Measurements from ENCODE around the gene RASIP1. TPM values are rescaled to one million over a fixed set of nuclear protein-coding genes. Genes with fewer than 3 reads are reported as not detected.
"Not testable (repeated sequence)": the region's sequence is repeated elsewhere in the genome, so short reads cannot be mapped to it uniquely, and the experiment has no call there.

The RASIP1 gene
- polyA plus RNA-seq, 2 of the 4 experiments (the other 2 are of a cell fraction) = 0.36 to 0.40 TPM

DNA sequence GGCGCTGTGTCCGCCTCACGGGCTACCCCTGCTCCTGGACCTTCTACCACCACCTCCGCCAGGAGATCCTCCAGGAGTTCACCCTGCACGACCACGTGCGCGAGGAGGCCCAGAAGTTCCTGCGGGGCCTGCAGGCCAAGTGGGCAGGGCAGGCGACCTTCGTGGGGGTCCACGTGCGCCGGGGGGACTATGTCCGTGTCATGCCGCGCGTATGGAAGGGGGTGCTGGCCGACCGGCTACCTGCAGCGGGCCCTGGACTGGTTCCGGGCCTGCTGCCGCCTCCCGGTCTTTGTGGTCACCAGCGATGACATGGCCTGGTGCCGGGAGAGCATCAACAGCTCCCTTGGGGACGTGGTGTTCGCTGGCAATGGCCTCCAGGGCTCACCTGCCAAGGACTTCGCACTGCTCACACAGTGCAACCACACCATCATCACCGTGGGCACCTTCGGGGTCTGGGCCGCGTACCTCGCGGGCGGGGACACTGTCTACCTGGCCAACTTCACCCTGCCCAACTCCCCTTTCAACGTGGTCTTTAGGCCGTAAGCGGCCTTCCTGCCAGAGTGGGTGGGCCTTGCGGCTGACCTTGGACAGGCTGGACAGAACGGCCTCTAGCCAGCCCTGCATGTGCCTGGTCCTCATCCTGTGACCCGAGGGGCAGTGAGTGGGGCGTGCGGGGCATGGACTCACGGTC lies 59.8 kb downstream of the RASIP1 start:
- H3K9me3 ChIP-seq = no peaks in the 10 kb centered on the region
- 87% methylated on average over 43 of the region's 45 CpGs for WGBS (ENCODE audit: missing lambda C conversion rate)
- DNase-seq (ENCODE audit: low read depth in 1 of 2, low spot score in 1 of 2) (no peak), ATAC-seq (no peak), FAIRE-seq (no peak)
- H3K4me1 ChIP-seq = peaks cover 8% of the 10 kb centered on the region
- no peak overlapping the region for H3K4me3 ChIP-seq
- ChIA-PET POLR2A (no interaction called here), CTCF (interaction anchor here (0.6 to 1.4 kb wide), 4 partner anchors 26 to 161 kb away, joined by 3 to 4 read pairs (median 3); no protein-coding TSS in a partner anchor)
- no peak overlapping the region for H3K4me2 ChIP-seq
- H3K27ac ChIP-seq = no peak overlapping the region
- TF ChIP-seq SREBF2 (IDR thresholded peaks at IDR 0.05) = no peak
- no peak for TF ChIP-seq SMC3 (IDR thresholded peaks at IDR 0.05)
- TF ChIP-seq CHD2 (IDR thresholded peaks at IDR 0.05; ENCODE audit: low read length, partially characterized antibody) = no peak
- TF ChIP-seq PBX3 (IDR thresholded peaks at IDR 0.05) = no peak
- TF ChIP-seq ZFP36 (IDR thresholded peaks at IDR 0.05; ENCODE audit: borderline replicate concordance, partially characterized antibody) = no peak
- TF ChIP-seq TFCP2L1 (CRISPR knock-in tag; IDR thresholded peaks at IDR 0.05) = no peak
- no peak for TF ChIP-seq HEYL (CRISPR knock-in tag; IDR thresholded peaks at IDR 0.05)
- TF ChIP-seq NPAS2 (CRISPR knock-in tag; IDR thresholded peaks at IDR 0.05; ENCODE audit: borderline replicate concordance) = no peak
- no peak for TF ChIP-seq KDM5A (IDR thresholded peaks at IDR 0.05)
- no peak for TF ChIP-seq POLR2A (IDR thresholded peaks at IDR 0.05; ENCODE audit: low read length)
- TF ChIP-seq CHD4 (IDR thresholded peaks at IDR 0.05; ENCODE audit: borderline replicate concordance) = no peak
- no peak for TF ChIP-seq TP53 (CRISPR knock-in tag; IDR thresholded peaks at IDR 0.05)
- no peak for TF ChIP-seq CBX2 (IDR thresholded peaks at IDR 0.05; ENCODE audit: borderline replicate concordance, low read depth)
- TF ChIP-seq EHF (CRISPR knock-in tag; IDR thresholded peaks at IDR 0.05) = no peak
- TF ChIP-seq HOXB13 (CRISPR knock-in tag; IDR thresholded peaks at IDR 0.05; ENCODE audit: low read depth) = no peak
- no peak for TF ChIP-seq NR3C1 (IDR thresholded peaks at IDR 0.05)

DNA sequence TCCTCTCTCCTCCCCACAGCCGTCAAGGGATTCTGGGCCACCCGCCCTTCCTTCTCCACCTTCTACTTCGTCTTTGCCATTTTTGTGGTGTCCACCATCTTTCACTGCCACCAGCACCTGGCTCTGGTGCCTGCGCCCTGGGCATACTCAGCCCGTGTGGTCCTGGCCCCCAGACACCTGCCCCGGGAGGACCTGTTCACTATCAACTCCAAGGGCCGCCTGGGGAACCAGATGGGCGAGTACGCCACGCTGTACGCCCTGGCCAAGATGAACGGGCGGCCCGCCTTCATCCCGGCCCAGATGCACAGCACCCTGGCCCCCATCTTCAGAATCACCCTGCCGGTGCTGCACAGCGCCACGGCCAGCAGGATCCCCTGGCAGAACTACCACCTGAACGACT lies 60.4 kb downstream of the RASIP1 start:
- H3K4me3 ChIP-seq; H3K27ac ChIP-seq; ATAC-seq; H3K4me1 ChIP-seq; FAIRE-seq; H3K4me2 ChIP-seq; POLR2A ChIA-PET; H3K9me3 ChIP-seq; DNase-seq (ENCODE audit: low read depth in 1 of 2, low spot score in 1 of 2): not testable (repeated sequence)
- WGBS (ENCODE audit: missing lambda C conversion rate) = 87% methylated on average over 12 of the region's 19 CpGs
- CTCF ChIA-PET = interaction anchor here (0.7 to 1.4 kb wide), 4 partner anchors 13 to 109 kb away, joined by 3 to 4 read pairs (median 3); partner anchors contain the start of gene FUT2

DNA sequence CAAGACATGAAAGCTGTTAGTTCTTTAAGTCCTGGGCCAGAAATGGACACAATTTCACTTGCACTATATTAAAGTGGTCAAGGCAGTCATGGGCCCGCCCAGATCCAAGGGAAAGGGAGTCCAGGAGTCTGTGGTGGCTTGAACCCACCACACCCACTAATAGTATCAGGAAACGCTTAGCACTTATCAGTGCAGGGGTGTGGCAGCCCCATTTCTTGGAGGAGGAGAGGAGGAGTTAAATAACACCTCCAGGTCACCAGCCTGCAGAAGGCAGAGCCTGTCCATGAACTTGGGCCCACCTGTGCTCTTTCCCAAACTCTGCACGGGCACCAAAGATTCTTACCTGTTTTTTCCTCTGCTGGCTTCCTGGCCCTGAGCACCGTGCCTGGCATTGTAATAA lies 62.2 kb downstream of the RASIP1 start:
- Histone ChIP-seq H3K27ac (no peak overlapping the region), H3K4me2 (no peak overlapping the region), H3K4me1 (peaks cover 5% of the 10 kb centered on the region; the same call in 1 of the 3 replicates), H3K9me3 (no peaks in the 10 kb centered on the region), H3K4me3 (no peak overlapping the region)
- TF ChIP-seq, protein P1, sequence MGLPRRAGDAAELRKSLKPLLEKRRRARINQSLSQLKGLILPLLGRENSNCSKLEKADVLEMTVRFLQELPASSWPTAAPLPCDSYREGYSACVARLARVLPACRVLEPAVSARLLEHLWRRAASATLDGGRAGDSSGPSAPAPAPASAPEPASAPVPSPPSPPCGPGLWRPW (IDR thresholded peaks at IDR 0.05) = no peak
- TF ChIP-seq MAZ (IDR thresholded peaks at IDR 0.05; ENCODE audit: borderline replicate concordance, low read depth, low read length) (no peak), EHMT2 (IDR thresholded peaks at IDR 0.05; ENCODE audit: low read depth) (no peak), FOXS1 (CRISPR knock-in tag; IDR thresholded peaks at IDR 0.05) (no peak), TFCP2L1 (CRISPR knock-in tag; IDR thresholded peaks at IDR 0.05) (no peak), EP300 (IDR thresholded peaks at IDR 0.05) (no peak), RARB (CRISPR knock-in tag; IDR thresholded peaks at IDR 0.05) (no peak), KDM1A (IDR thresholded peaks at IDR 0.05; ENCODE audit: low read depth) (no peak), ZNF302 (CRISPR knock-in tag; IDR thresholded peaks at IDR 0.05) (no peak), MYC (IDR thresholded peaks at IDR 0.05; ENCODE audit: borderline replicate concordance, low read length) (no peak), FOSL2 (IDR thresholded peaks at IDR 0.05) (no peak), FOSL2 (CRISPR knock-in tag; IDR thresholded peaks at IDR 0.05) (no peak), RNF2 (IDR thresholded peaks at IDR 0.05; ENCODE audit: borderline replicate concordance, low read depth) (no peak)
- ChIA-PET CTCF (interaction anchor here (1.2 to 6.1 kb wide), 7 partner anchors 12 to 107 kb away, joined by 3 to 151 read pairs (median 8); partner anchors contain the start of gene FUT2), POLR2A (no interaction called here)
- ATAC-seq (no peak), DNase-seq (ENCODE audit: low read depth in 1 of 2, low spot score in 1 of 2) (no peak), FAIRE-seq (no peak)
- WGBS (ENCODE audit: missing lambda C conversion rate) = 68% methylated on average over 4 of the region's 4 CpGs
